ENCODE data around the gene CACNA2D2. TPM values are rescaled to one million over a fixed set of nuclear protein-coding genes. Genes with fewer than 3 reads are reported as not detected.

CACNA2D2 gene
- total RNA-seq, 4 donors from 2014 or later: 1.1 to 2.0 (median 1.6) TPM

- no peak overlapping the region for H3K4me3 ChIP-seq (ENCODE audit: low read depth, poor library complexity, severe bottlenecking)
- TF ChIP-seq, protein P1, sequence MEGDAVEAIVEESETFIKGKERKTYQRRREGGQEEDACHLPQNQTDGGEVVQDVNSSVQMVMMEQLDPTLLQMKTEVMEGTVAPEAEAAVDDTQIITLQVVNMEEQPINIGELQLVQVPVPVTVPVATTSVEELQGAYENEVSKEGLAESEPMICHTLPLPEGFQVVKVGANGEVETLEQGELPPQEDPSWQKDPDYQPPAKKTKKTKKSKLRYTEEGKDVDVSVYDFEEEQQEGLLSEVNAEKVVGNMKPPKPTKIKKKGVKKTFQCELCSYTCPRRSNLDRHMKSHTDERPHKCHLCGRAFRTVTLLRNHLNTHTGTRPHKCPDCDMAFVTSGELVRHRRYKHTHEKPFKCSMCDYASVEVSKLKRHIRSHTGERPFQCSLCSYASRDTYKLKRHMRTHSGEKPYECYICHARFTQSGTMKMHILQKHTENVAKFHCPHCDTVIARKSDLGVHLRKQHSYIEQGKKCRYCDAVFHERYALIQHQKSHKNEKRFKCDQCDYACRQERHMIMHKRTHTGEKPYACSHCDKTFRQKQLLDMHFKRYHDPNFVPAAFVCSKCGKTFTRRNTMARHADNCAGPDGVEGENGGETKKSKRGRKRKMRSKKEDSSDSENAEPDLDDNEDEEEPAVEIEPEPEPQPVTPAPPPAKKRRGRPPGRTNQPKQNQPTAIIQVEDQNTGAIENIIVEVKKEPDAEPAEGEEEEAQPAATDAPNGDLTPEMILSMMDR (IDR thresholded peaks at IDR 0.05): no peak
- no peak for TF ChIP-seq POLR2A (IDR thresholded peaks at IDR 0.05)
- DNase-seq (ENCODE audit: low spot score in 2 of 2): no peak
- intact Hi-C loops (cut with DNase I; ENCODE audit: low total_unique reads): no loop called here
- 84 to 85% methylated on average over 17 of the region's 17 CpGs for WGBS, 2 donors
These were observed 122.9 kb downstream of the CACNA2D2 start for GRCh38 chr3:50380405-50381085.

DNA sequence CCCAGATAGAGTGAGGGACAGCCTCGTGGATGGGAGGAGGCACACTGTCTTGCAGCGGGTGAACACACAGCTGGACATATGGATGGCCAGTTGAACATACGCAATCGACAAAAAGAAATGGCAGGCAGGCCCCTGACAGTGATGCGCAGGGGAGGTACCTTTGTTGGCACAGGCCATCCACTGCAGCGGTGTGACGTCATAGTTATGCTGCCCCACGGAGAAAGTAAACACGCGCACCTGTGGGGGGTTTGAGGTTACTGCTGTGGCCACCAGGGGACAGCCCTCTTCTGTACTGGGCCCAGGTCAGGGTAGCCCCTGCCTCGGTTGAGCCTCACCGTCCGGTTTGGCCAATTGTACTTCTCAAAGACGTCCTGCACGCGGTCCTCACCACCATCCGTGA is 124.7 kb downstream of the CACNA2D2 start:
- intact Hi-C loops (cut with DNase I; ENCODE audit: low total_unique reads): no loop called here
- no peak overlapping the region for H3K4me3 ChIP-seq (ENCODE audit: low read depth, poor library complexity, severe bottlenecking)
- TF ChIP-seq POLR2A (IDR thresholded peaks at IDR 0.05): no peak
- TF ChIP-seq, protein P1 (IDR thresholded peaks at IDR 0.05): no peak
- DNase-seq (ENCODE audit: low spot score in 2 of 2): no peak
- WGBS, 2 donors: 84 to 90% methylated on average over 17 of the region's 17 CpGs

GRCh38 chr3:50378024-50378423 is 125.4 kb downstream of the CACNA2D2 start:
- WGBS, 2 donors: 83 to 86% methylated on average over 6 of the region's 6 CpGs
- intact Hi-C loops (cut with DNase I; ENCODE audit: low total_unique reads): no loop called here
- no peak for DNase-seq (ENCODE audit: low spot score in 2 of 2)
- TF ChIP-seq, protein P1 (IDR thresholded peaks at IDR 0.05): no peak
- TF ChIP-seq POLR2A (IDR thresholded peaks at IDR 0.05): no peak
- H3K4me3 ChIP-seq (ENCODE audit: low read depth, poor library complexity, severe bottlenecking): no peak overlapping the region

DNA sequence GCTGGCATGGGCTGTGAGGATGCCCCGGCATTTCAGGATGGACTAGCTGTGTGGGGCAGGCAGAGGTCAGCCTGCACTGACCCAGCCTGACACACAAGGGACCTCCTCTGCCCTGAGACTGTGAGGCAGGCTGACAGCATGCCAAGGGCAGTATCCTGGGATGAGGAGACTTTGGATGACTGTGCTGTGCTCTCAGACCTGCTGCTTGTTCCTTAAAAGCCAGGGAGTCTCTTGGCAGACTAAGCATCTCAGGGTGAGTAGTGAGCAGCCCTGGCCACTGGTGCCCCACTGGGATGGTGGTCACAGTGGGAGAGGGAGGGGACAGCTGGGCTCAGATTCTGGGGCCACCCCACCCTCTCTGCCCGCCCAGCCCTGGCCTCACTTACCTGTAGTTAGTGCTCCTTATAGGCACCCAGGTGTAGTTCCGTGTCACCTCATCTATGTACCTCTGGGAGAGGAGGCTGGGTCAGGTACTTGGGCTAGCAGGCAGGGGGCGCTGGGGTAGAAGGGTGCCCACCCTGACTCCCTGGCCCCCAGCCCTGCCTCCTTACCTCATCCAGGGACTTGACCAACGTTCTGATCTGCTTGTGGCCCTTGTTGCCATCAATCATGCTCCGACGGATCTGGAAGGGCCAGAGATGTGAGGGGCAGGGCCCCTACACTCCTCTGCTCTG is 128.0 kb downstream of the CACNA2D2 start:
- intact Hi-C loops (cut with DNase I; ENCODE audit: low total_unique reads): no loop called here
- DNase-seq (ENCODE audit: low spot score in 2 of 2): no peak
- WGBS, 2 donors: 78% methylated on average over 7 of the region's 7 CpGs
- no peak overlapping the region for H3K4me3 ChIP-seq (ENCODE audit: low read depth, poor library complexity, severe bottlenecking)
- TF ChIP-seq, protein P1 (IDR thresholded peaks at IDR 0.05): no peak
- TF ChIP-seq POLR2A (IDR thresholded peaks at IDR 0.05): no peak

GRCh38 chr3:50374363-50375257 is 128.8 kb downstream of the CACNA2D2 start:
- no peak for DNase-seq (ENCODE audit: low spot score in 2 of 2)
- intact Hi-C loops (cut with DNase I; ENCODE audit: low total_unique reads): no loop called here
- TF ChIP-seq, protein P1 (IDR thresholded peaks at IDR 0.05): no peak
- TF ChIP-seq POLR2A (IDR thresholded peaks at IDR 0.05): no peak
- WGBS, 2 donors: 69 to 81% methylated on average over 19 to 21 of the region's 22 CpGs
- H3K4me3 ChIP-seq (ENCODE audit: low read depth, poor library complexity, severe bottlenecking): no peak overlapping the region

Data from lower leg skin (tissue), 4 donors.